Eye (tissue), 1 donor: ENCODE data around the gene CLDN19.
"Not testable (repeated sequence)": the region's sequence is repeated elsewhere in the genome, so short reads cannot be mapped to it uniquely, and the experiment has no call there.

Source experiments
- DNase-seq: peaks from one replicate; pipeline ENCODE4 v3.0.0-alpha.2; 2015

Gene CLDN19

GRCh38 chr1:42737257-42737656, 2.8 kb downstream of the CLDN19 start:
- no peak for DNase-seq

- no peak for DNase-seq
Measured at GRCh38 chr1:42736571-42737200, 3.4 kb downstream of the CLDN19 start.

- DNase-seq: no peak
Measured at GRCh38 chr1:42736152-42736551, 3.9 kb downstream of the CLDN19 start.

- no peak for DNase-seq
Measured at GRCh38 chr1:42735477-42736105, 4.4 kb downstream of the CLDN19 start.

- no peak for DNase-seq
Measured at GRCh38 chr1:42735056-42735455, 5.0 kb downstream of the CLDN19 start.

GRCh38 chr1:42734201-42735035, 5.6 kb downstream of the CLDN19 start:
- no peak for DNase-seq

GRCh38 chr1:42733415-42734200, 6.4 kb downstream of the CLDN19 start:
- no peak for DNase-seq

- no peak for DNase-seq
Measured at GRCh38 chr1:42732126-42732680, 7.8 kb downstream of the CLDN19 start.

- DNase-seq: no peak
Measured at GRCh38 chr1:42731585-42731984, 8.5 kb downstream of the CLDN19 start.

GRCh38 chr1:42730988-42731387, 9.0 kb downstream of the CLDN19 start:
- DNase-seq: no peak

- no peak for DNase-seq
Measured at GRCh38 chr1:42730002-42730401, 10.0 kb downstream of the CLDN19 start.

- not testable (repeated sequence) for DNase-seq
Measured at GRCh38 chr1:42725820-42726219, 14.2 kb downstream of the CLDN19 start.

- no peak for DNase-seq
Measured at GRCh38 chr1:42723511-42723910, 16.5 kb downstream of the CLDN19 start.

GRCh38 chr1:42722403-42722802, 17.6 kb downstream of the CLDN19 start:
- not testable (repeated sequence) for DNase-seq

GRCh38 chr1:42721926-42722325, 18.1 kb downstream of the CLDN19 start:
- no peak for DNase-seq

- DNase-seq: no peak
Measured at GRCh38 chr1:42720868-42721267, 19.2 kb downstream of the CLDN19 start.

- DNase-seq: peak; percentile 31
Measured at GRCh38 chr1:42714441-42714840, 25.6 kb downstream of the CLDN19 start.

- DNase-seq: no peak
Measured at GRCh38 chr1:42713293-42713692, 26.7 kb downstream of the CLDN19 start.

- not testable (repeated sequence) for DNase-seq
Measured at GRCh38 chr1:42712808-42713207, 27.2 kb downstream of the CLDN19 start.

- no peak for DNase-seq
Measured at GRCh38 chr1:42703888-42704464, 36.1 kb downstream of the CLDN19 start.

- no peak for DNase-seq
Measured at GRCh38 chr1:42700006-42700405, 40.0 kb downstream of the CLDN19 start.

- DNase-seq: no peak
Measured at GRCh38 chr1:42698081-42698813, 41.8 kb downstream of the CLDN19 start.
